Activated naive CD4-positive, alpha-beta T cell treated with anti-CD3 and anti-CD28 coated beads, Interleukin-2, amount 50 U/mL, for 24 hours (primary cell): ENCODE data around the gene FAR1.
"Not testable (repeated sequence)": the region's sequence is repeated elsewhere in the genome, so short reads cannot be mapped to it uniquely, and the experiment has no call there.

Experiments used
- H3K27ac Mint-ChIP-seq: one replicate; pipeline ENCODE4 v1.8.0; 2021; ENCODE audit warnings: mild to moderate bottlenecking, mixed read lengths
- H3K27me3 Mint-ChIP-seq: one replicate; pipeline ENCODE4 v1.8.0; 2021; ENCODE audit warnings: mixed read lengths
- H3K36me3 Mint-ChIP-seq: one replicate; pipeline ENCODE4 v1.8.0; 2021; ENCODE audit warnings: mixed read lengths
- H3K4me1 Mint-ChIP-seq: one replicate; pipeline ENCODE4 v1.8.0; 2021; ENCODE audit warnings: mixed read lengths
- H3K4me3 Mint-ChIP-seq: one replicate; pipeline ENCODE4 v1.8.0; 2021; ENCODE audit warnings: mild to moderate bottlenecking, mixed read lengths
- H3K9me3 Mint-ChIP-seq: one replicate; pipeline ENCODE4 v1.8.0; 2021; ENCODE audit warnings: mixed read lengths

The FAR1 gene, protein sequence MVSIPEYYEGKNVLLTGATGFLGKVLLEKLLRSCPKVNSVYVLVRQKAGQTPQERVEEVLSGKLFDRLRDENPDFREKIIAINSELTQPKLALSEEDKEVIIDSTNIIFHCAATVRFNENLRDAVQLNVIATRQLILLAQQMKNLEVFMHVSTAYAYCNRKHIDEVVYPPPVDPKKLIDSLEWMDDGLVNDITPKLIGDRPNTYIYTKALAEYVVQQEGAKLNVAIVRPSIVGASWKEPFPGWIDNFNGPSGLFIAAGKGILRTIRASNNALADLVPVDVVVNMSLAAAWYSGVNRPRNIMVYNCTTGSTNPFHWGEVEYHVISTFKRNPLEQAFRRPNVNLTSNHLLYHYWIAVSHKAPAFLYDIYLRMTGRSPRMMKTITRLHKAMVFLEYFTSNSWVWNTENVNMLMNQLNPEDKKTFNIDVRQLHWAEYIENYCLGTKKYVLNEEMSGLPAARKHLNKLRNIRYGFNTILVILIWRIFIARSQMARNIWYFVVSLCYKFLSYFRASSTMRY

DNA sequence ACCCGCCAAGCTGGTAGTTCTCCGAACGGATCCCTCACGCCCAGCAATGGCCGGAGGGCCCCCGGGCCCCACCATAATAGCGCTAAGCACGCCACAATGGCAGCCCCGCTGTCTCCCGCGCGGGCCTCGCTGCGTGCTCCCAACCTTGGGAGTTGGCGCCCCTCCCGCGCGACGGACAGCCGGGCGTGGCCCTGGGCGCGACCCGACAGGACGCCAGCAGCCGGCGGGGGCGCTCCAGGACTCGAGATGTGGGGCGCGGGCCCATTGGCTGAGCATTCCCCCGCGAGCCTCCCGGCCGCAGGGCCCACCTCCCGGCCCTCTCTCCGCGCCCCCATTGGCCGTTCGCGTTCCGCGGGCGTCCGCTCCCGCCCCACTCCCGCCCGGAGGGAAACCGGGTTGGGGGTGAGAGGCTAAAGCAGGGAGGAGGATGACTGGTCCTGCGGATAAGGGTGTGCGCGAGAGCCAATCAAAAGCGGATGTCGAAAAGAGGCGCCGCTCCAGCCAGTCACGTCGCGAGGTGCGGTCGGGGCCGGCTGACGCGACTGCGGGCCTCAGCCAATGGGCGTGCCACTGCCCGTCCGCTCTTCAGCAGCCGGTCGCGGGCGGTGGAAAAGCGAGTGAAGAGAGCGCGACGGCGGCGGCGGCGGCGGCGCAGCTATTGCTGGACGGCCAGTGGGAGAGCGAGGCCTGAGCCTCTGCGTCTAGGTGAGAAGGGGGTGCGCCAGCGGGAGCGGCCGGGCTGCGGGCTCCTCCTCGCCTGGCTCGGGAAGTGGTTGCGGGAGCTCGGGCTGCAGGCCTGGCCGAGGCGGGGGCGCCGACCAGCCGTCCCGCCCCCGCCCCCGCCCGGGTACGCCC lies at the start of gene FAR1:
FAR1 (plus strand) TSS at position 567 of the 855 bp plus-strand sequence. CDS start 26,098 bp downstream, outside the sequence.
- Mint-ChIP-seq H3K36me3 (peaks cover 11% of the 10 kb centered on the region), H3K27me3 (peaks cover 1% of the 10 kb centered on the region), H3K4me1 (peaks cover 44% of the 10 kb centered on the region), H3K9me3 (no peaks in the 10 kb centered on the region), H3K27ac (peak within 1 kb of the TSS; percentile 97), H3K4me3 (peak within 1 kb of the TSS; percentile 98)

DNA sequence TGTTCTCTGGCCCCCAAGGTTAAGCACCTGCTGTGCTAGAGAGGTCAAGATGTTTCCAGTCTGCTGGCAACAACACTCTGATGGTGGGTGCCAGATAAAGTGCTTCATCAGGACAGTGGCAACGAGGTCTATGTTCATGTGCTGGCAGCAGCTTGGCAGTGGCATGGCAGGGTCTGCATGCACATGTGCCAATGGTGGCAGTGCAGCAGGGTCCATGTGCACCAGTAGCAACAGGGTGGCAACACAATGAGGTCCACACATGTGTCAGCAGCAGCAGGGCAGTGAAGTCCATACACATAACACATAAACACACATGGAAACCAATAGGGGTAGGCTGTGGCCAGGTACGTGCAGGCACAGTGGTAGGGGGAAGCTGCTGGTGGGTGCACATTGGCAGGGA lies 48.4 kb upstream of the FAR1 start:
- peaks cover 4% of the 10 kb centered on the region for H3K36me3 Mint-ChIP-seq

DNA sequence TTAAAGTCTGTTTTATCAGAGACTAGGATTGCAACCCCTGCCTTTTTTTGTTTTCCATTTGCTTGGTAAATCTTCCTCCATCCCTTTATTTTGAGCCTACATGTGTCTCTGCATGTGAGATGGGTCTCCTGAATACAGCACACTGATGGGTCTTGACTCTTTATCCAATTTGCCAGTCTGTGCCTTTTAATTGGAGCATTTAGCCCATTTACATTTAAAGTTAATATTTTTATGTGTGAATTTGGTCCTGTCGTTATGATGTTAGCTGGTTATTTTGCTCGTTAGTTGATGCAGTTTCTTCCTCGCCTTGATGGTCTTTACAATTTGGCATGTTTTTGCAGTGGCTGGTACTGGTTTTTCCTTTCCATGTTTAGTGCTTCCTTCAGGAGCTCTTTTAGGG lies 41.6 kb upstream of the FAR1 start:
- not testable (repeated sequence) for H3K4me1 Mint-ChIP-seq, H3K27me3 Mint-ChIP-seq, H3K36me3 Mint-ChIP-seq, H3K9me3 Mint-ChIP-seq, H3K27ac Mint-ChIP-seq, H3K4me3 Mint-ChIP-seq

More for the DNA sequence above, 48.4 kb upstream of the FAR1 start:
- no peaks in the 10 kb centered on the region for H3K4me1 Mint-ChIP-seq
- peaks cover 3% of the 10 kb centered on the region for H3K27me3 Mint-ChIP-seq
- H3K27ac Mint-ChIP-seq, result no peak overlapping the region
- H3K4me3 Mint-ChIP-seq, result no peak overlapping the region
- peaks cover 24% of the 10 kb centered on the region for H3K9me3 Mint-ChIP-seq

DNA sequence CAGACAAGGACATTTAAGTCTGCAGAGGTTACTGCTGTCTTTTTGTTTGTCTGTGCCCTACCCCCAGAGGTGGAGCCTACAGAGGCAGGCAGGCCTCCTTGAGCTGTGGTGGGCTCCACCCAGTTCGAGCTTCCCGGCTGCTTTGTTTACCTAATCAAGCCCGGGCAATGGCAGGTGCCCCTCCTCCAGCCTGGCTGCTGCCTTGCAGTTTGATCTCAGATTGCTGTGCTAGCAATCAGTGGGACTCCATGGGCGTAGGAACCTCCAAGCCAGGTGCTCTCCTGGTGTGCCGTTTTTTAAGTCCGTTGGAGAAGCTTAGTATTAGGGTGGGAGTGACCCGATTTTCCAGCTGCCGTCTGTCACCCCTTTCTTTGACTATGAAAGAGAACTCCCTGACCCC lies 39.8 kb upstream of the FAR1 start:
- not testable (repeated sequence) for H3K27ac Mint-ChIP-seq, H3K4me1 Mint-ChIP-seq, H3K27me3 Mint-ChIP-seq, H3K36me3 Mint-ChIP-seq, H3K9me3 Mint-ChIP-seq, H3K4me3 Mint-ChIP-seq

DNA sequence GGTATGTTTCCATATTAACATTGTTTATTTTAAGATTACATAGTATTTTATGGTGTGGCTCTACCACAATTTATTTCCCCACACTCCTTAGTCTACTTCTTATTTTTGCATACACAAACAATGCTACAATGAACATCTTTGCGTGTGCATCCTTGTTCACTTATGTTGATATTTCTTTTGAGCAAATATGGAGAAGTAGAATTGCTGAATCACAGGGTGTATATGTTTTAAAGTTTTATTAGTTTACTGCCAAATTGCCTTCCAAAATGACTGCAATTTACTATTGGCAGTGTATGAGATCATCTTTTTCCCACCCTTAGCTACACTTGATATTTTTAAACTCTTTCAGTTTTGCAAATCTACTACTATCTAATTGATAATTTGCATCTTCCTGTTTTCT lies 38.7 kb upstream of the FAR1 start:
- Mint-ChIP-seq H3K9me3 (peaks cover 4% of the 10 kb centered on the region), H3K4me3 (no peak overlapping the region), H3K4me1 (no peaks in the 10 kb centered on the region), H3K27ac (no peak overlapping the region), H3K27me3 (peaks cover 13% of the 10 kb centered on the region), H3K36me3 (peaks cover 1% of the 10 kb centered on the region)

DNA sequence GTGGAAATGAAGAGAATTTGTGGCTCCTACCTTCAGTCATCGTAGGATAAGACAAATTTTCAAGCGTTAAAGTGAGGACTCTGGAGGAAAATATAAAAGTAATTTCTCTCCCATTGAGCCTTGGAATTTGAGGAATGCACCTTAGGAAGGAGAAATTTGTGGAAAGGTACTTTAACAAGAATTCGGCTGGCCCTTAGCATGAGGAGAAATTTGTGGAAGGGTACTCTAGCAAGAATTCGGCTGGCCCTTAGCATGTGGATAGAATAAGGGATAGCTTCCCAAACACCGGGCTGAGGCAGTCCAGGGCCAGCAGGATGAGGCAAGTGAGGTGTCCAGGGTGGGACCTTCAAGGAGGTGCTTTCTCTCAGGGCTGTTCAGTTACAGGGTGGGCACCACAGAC lies 33.2 kb upstream of the FAR1 start:
- no peaks in the 10 kb centered on the region for H3K4me1 Mint-ChIP-seq
- no peak overlapping the region for H3K4me3 Mint-ChIP-seq
- H3K27me3 Mint-ChIP-seq, result peaks cover 15% of the 10 kb centered on the region
- no peaks in the 10 kb centered on the region for H3K36me3 Mint-ChIP-seq
- H3K9me3 Mint-ChIP-seq, result peaks cover 7% of the 10 kb centered on the region
- H3K27ac Mint-ChIP-seq, result no peak overlapping the region

DNA sequence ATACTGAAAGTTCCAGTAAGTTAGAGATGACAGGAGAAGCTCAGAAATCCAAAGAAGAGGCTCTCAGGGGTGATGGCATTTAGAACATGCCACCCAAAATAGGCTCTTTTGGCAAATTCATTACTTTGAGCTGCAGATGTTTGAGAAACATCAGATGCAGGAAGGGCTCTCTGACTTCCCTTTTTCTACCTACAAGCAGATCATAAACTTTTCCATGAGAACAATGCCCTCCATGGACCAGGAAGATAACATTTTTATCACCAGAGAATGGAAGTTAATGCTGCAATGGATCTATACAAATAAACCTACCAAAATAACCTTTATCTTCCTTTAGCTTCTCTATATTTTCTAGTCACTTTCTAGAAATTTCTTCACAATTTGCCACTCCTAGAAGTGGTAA lies 32.7 kb upstream of the FAR1 start:
- Mint-ChIP-seq H3K4me3 (no peak overlapping the region), H3K27ac (no peak overlapping the region), H3K27me3 (peaks cover 16% of the 10 kb centered on the region), H3K9me3 (peaks cover 7% of the 10 kb centered on the region), H3K36me3 (no peaks in the 10 kb centered on the region), H3K4me1 (no peaks in the 10 kb centered on the region)

DNA sequence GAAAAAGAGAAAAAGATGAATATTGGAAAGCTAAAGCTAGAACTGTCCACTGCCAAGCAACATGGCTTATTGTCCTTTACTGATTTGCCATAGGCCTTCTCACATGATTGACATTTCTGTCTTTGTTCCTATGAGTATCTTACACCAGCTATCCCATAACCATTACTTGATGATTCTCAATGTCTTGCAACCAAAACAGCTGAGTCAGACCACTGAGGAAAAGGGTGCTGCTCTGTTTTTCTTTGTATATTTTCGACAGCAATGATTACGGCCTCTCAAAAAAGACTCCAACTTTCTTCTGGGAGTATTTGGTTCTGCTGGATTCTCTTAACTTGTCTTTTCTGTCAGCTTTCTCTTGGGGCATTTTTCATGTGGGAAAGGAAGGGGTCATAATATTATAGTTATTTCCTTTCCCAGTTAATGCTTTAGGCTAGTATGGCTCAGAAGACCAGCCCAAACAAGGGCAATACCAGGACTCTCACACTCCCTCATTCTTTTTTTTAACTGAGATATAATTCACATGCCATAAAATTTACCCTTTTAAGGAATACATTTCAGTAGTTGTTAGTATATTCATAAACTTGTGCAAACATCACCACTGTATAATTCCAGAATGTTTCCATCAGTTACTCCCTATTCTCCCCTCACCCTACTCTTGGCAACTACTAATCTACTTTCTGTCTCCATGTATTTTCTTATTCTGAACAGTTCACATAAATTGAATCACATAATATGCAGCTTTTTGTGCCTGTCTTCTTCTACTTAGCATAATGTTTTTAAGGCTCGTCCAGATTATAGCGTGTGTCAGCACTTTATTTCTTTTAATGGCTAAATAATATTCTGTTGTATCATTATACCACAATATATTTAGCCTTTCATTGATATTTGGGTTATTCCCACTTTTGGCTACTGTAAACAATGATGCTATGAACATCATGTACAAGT lies 31.1 kb upstream of the FAR1 start:
- Mint-ChIP-seq H3K4me3 (no peak overlapping the region), H3K4me1 (no peaks in the 10 kb centered on the region), H3K27ac (no peak overlapping the region), H3K27me3 (peaks cover 22% of the 10 kb centered on the region), H3K9me3 (peaks cover 7% of the 10 kb centered on the region), H3K36me3 (no peaks in the 10 kb centered on the region)

DNA sequence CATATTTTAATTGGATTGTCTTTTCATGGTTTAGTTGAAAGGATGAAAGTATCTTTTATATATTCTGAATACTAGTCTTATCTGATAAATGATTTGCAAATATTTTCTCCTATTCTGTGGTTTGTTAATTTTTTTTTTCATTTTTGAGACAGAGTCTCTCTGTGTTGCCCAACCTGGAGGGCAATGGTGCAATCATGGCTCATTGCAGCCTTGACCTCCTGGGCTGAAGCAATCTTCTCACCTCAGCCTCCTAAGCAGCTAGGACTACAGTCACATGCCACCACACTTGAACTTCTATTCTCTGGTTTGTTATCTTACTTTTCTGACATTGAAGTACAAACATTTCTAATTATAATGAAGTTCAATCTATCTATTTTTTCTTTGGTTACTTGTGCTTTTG lies 30.0 kb upstream of the FAR1 start:
- no peak overlapping the region for H3K27ac Mint-ChIP-seq
- peaks cover 7% of the 10 kb centered on the region for H3K9me3 Mint-ChIP-seq
- no peaks in the 10 kb centered on the region for H3K36me3 Mint-ChIP-seq
- no peaks in the 10 kb centered on the region for H3K4me1 Mint-ChIP-seq
- H3K4me3 Mint-ChIP-seq, result no peak overlapping the region
- peaks cover 25% of the 10 kb centered on the region for H3K27me3 Mint-ChIP-seq

DNA sequence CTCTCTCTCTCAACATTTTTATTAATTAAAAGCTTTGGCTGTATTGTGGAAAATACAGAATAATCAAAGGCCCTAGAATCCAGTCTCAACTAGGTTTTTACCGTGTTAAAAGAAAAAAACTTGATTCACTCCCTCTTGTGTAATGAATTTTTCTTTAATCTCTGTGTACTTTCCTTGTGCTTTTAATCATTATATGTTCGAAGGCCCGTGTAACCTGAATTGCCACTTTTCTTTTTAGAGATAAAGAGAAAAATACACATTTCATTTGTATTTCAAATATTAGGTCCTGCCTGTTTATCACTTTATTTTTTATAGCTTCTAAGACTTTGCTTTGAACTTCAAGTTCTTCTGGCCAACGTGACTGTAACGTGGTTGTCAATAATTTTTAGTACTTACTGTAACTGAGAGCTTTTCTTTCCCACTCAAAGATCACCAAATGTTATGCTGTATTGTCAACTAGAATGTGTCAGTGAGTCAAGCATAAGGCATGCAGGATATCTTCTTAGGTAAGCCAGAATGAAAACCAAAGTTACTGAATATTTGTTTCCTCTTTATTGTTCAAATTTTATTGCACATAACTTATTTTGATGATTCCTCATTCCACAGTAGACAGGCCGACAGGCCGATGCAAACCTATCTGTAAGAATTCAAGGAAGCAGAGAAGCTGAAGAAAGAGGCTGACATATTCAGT lies 23.3 kb upstream of the FAR1 start:
- Mint-ChIP-seq H3K27me3 (peaks cover 15% of the 10 kb centered on the region), H3K36me3 (no peaks in the 10 kb centered on the region), H3K9me3 (peaks cover 5% of the 10 kb centered on the region), H3K4me1 (no peaks in the 10 kb centered on the region), H3K4me3 (no peak overlapping the region), H3K27ac (no peak overlapping the region)

DNA sequence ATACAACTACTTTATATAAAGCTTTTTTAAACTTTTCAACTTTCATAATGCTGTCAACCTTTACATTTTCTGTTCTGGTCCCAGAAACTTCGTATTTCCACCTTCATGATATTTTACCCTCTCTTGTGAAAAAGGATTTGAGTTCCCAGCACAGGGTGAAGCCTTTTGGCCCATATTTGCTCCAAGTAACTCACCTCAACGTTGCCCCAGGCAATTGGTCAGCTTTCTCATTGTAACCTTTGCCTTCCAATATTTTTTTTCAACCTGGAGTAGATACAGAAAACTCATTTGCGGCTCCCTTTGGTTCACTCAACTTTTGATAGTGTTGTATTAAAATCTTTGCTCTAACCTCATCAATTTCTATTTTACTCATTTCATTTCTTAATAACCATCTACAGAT lies 21.1 kb upstream of the FAR1 start:
- no peak overlapping the region for H3K27ac Mint-ChIP-seq
- H3K9me3 Mint-ChIP-seq, result peaks cover 5% of the 10 kb centered on the region
- H3K36me3 Mint-ChIP-seq, result no peaks in the 10 kb centered on the region
- no peaks in the 10 kb centered on the region for H3K4me1 Mint-ChIP-seq
- H3K27me3 Mint-ChIP-seq, result peaks cover 3% of the 10 kb centered on the region
- no peak overlapping the region for H3K4me3 Mint-ChIP-seq

DNA sequence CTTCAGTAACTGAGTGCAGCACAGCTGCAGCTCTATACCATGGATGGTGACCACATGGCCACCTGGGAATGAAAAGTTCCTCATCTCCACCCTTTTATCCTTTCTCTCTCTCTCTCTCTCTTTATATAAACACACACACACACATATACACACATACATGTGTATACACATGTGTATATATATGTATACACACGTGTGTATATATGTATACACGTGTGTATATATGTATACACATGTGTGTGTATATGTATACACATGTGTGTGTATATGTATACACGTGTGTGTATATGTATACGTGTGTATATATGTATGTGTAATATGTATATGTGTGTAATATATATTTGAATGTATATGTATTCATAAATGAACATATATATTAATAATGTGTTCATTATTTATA lies 18.8 kb upstream of the FAR1 start:
- H3K4me1 Mint-ChIP-seq, result no peaks in the 10 kb centered on the region
- no peaks in the 10 kb centered on the region for H3K36me3 Mint-ChIP-seq
- H3K4me3 Mint-ChIP-seq, result no peak overlapping the region
- H3K27me3 Mint-ChIP-seq, result peaks cover 2% of the 10 kb centered on the region
- no peak overlapping the region for H3K27ac Mint-ChIP-seq
- peaks cover 5% of the 10 kb centered on the region for H3K9me3 Mint-ChIP-seq

DNA sequence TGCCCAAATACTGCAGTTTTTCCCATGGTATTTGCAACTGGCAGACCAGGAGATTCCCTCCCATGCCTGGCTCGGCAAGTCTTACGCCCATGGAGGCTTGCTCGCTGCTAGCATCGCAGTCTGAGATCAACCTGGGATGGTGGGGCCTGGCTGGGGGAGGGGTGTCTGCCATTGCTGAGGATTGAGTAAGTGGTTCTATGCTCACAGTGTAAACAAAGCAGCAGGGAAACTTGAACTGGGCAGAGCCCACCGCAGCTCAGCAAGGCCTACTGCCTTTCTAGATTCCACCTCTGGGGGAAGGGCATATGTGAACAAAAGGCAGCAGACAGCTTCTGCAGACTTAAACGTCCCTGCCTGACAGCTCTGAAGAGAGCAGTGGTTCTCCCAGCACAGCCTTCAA lies 17.0 kb upstream of the FAR1 start:
- H3K4me3 Mint-ChIP-seq, H3K27me3 Mint-ChIP-seq, H3K36me3 Mint-ChIP-seq, H3K9me3 Mint-ChIP-seq, H3K27ac Mint-ChIP-seq, H3K4me1 Mint-ChIP-seq: not testable (repeated sequence)

DNA sequence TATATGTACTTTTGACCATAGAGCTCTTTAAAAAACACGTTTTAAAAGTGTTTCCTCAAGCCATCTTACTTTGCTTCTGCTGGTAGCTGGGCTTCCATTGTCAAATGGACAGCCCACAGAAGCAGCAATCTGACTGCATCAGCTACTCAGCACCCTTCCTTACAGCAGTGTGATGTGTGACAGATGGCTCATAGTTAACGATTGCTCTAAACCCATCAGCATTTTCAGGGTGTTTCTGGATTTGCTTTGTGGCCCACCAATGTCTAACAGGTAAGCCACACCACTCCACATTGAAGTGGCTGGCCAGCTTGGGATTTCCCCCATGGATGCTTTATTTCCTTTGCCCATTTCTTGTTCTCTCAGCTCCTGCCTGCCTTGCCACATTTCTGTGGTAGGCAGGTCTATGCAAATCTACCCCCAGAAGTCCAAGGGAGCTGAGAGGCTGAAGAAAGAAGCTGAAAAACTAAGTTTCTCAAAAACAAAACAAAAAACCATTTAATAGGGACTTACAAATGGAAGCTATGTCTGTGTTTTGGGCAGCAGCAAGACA lies 7.3 kb upstream of the FAR1 start:
- Mint-ChIP-seq H3K27me3 (peaks cover 1% of the 10 kb centered on the region), H3K4me1 (no peaks in the 10 kb centered on the region), H3K9me3 (peaks cover 15% of the 10 kb centered on the region), H3K27ac (no peak overlapping the region), H3K4me3 (no peak overlapping the region), H3K36me3 (peaks cover 8% of the 10 kb centered on the region)
